Amniotic epithelial cell (primary cell): ENCODE measurements around the gene SPATA9.
"Not testable (repeated sequence)": the region's sequence is repeated elsewhere in the genome, so short reads cannot be mapped to it uniquely, and the experiment has no call there.

Experiments used
- DNase-seq: peaks from one replicate; pipeline ENCODE4 v3.0.0-alpha.2; 2010; ENCODE audit warnings: low read depth

Gene SPATA9

DNA sequence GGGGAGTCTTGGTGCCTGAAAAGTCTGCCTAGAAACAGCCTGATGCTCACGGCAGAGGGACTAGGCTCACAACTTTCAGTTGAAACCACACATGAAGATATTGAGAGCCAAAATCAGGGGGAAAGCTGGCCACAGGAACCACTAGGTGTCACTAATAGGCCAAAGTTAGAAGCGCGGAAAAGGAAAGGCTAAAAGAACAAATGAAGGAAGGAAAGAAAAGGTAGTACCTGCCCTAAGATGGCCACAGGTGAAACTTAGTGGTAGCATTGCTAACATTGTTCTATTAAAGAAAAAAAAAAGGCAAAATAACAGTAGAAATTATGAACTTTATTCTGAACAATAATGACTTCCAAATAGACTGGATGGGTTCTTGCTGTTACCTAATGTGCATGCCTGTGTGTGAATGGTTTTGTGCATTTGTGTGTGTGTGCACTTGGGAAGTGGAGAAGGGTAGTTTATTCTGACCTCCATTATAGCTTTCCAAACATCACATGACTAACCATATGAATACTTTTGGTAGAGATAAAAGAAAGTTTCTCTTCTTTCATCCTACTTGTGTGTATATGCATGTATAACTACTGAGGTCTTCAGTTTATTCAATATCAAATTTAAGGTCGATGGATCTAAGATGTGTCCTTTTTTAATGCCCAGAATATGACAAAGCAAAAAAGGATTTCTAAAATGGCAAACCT lies 38.3 kb downstream of the SPATA9 start:
- peak; percentile 64 for DNase-seq

DNA sequence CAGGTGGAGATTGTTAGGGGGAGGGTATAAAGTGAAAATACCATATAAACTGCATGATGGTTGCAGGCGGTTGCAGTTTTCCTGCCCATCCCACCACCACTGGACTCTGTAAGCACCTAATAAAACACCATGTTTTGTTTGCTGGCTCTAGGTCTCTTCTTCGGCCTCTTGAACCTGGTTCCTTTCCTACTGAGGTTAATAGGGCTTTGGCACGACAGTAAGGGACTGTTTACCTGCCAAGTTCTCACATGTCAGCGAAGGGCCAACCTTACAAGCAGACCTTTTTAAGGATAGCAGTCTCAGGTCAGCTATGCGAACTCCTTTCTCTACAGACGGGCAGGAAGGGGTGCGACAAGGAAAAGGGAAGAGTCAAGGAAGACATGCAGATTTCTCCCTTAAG lies 39.6 kb downstream of the SPATA9 start:
- DNase-seq: no peak

DNA sequence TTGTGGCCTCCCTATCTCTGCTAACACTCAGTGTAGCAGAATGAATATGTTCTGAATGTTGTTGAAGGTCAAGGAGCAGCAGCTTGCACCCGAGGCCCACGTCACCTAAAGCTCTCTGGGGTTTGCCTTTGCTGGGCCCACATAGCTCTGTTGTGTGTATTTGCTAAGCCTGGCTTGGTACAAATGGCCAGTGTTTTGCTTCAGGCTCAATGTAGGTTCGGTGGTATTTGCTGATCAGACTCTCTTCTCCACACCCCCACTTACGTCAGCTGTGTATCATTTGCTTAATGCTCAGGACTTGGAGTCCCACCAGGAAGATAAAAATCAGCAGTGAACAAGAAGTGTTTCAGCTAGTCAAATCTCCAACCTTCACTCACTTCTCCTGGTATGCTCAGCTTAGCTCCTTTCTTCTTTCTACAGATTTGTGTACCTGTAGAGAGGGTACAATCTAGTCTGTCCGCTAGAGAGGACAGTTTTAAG lies 41.0 kb downstream of the SPATA9 start:
- peak; percentile 99 for DNase-seq

DNA sequence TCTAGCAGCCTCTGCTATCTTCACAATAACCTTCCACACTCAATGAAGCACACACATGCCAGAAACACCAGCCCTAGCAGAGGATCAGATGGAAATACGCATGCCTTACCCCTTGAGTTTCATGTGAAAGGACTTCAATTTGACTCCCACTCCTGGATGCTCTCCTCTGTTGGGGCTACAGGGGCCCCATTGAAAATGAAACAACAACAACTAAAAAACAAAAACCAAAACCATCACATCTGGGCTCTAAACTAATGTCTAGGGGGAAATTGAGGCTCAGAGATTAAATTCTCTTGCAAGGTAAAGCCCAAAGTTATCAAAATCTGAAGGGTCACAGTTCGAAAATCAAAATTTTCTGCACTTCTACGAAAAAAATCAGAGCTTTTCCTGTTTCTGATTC lies 44.2 kb downstream of the SPATA9 start:
- DNase-seq: no peak

DNA sequence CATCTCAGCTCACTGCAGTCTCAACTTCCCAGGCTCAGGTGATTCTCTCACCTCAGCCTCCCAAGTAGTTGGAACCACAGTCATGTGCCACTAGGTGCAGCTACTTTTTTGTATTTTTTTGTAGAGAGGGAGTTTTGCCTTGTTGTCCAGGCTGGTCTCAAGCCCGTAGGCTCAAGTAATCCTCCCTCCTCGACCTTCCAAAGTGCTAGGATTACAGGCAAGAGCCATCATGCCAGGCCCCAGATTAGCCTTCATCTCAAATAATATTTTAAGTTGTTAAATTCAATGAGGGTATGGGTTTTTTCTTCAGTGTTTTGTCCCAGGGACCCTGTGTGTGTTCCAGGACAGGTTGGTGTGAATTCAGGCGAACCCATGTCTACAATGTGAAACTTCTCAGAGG lies 48.7 kb downstream of the SPATA9 start:
- DNase-seq: no peak

DNA sequence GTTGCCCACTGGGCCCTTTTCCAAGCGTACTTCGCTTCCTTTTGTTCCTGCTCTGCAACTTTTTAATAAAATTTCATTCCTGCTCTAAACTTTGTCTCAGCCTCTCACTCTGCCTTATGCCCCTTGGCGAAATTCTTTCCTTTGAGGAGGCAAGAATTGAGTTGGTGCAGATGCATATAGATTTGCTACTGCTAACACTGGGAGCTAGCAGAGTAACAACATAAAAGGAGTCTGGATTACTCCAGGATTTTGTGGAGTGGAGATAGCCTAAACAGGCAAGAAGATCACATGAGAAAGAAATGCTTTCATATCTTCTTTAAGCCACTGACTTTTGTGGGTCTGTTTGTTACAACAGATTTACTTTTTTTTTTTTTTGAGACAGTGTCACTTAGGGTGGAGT lies 49.1 kb downstream of the SPATA9 start:
- DNase-seq: no peak

DNA sequence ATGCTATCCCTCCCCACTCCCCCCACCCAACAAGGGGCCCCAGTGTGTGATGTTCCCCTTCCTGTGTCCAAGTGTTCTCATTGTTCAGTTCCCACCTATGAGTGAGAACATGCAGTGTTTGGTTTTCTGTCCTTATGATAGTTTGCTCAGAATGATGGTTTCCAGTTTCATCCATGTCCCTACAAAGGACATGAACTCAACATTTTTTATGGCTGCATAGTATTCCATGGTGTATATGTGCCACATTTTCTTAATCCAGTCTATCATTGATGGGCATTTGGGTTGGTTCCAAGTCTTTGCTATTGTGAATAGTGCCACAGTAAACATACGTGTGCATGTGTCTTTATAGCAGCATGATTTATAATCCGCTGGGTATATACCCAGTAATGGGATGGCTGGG lies 49.8 kb downstream of the SPATA9 start:
- DNase-seq: not testable (repeated sequence)

DNA sequence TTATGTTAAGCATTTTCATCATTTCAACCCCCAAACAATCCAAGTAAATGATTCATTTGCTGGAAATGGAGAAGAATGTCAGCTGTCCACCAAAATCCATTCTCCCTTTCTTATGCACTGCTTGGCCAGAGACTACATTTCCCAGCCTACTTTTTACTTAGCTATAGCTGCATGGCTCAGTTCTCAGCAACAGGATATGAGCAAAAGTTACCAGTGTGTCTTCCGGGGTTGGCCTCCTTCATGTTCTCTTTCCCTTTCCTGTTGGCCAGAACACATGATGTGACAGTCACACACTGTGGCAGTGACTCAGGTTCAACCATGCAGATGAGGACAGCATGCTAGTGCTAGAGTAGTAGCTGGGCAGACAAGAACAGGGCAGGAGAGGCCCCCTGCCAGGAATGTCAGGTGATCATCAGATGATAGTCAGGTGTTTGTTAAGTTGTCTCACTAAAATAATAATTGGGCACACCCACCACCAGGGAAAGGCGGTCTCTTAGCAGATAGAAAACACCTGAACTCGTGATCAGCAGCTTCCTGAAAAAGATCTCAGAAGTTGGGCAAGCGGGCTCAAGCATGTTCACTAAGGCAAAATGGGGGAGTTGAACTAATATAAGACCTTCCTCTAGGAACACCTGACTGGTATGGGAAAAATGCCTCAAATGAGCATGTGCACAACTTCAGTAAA lies 50.7 kb downstream of the SPATA9 start:
- peak; percentile 41 for DNase-seq

DNA sequence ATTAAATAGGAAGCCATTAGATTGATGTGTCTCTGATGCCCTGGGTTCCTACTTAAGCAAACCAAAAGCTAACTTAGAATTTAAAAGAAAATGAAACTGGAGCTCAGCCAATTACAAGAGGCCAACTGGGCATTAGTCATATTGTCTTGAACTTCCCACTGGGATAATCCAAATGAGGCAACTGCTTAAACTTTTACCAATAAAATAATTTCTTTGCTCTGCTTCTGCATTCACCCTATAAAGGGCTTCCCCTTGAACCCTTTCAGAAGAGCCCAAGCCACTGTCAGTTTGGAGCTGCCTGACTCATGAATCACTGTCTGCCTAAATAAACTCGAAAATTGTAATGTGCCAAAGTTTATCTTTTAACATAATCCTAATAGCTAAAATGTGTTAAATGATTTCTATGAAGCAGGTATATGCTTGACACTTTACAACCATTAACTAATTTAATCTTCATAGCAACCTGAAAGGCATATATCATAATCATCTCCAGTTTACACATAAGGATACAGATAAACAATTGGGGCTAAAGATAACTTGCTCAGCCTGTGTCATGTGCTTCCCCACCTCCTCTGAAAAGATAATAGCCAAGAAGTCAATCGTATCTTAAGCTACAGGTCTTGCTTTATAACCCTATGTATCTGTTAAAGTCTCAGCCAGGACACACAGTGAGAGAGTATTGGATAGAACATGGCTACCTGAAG lies 51.4 kb downstream of the SPATA9 start:
- peak; percentile 83 for DNase-seq

DNA sequence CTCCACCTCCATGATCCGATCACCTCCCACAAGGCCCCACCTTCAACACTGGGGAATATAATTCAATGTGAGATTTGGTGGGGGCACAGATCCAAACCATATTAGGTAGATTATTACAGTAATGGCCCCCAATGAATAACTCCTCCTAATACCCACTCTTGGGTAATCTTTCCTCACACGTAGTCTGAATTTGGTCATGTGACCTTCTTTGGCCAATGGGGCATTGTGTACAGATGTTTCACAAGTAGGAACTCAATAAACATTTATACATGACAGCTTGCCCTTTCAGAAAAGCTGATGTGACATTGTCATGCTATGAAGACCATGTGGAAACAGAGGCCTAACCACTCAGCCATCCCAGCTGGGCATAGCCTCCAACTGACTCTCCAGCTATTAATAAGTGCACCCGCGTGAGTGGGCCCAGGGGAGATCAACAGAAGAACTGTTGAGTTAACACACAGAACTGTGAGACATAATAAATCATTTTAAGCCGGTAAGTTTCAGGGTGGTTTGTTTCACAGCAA lies 52.3 kb downstream of the SPATA9 start:
- no peak for DNase-seq

DNA sequence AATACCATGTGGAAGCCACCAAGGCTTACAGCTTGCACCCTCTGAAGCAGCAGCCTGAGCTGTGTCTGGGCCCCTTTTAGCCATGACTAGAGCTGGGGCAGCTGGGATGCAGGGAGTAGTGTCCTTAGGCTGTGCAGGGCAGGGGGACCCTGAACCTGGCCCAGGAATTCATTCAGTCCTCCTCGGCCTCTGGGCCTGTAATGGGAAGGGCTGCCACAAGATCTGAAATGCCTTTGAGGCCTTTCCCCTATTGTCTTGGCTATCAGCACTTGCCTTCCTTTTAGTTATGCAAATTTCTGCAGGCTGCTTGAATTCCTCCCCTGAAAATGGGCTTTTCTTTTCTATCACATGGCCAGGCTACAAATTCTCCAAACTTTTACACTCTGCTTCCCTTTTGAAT lies 53.9 kb downstream of the SPATA9 start:
- DNase-seq: no peak

DNA sequence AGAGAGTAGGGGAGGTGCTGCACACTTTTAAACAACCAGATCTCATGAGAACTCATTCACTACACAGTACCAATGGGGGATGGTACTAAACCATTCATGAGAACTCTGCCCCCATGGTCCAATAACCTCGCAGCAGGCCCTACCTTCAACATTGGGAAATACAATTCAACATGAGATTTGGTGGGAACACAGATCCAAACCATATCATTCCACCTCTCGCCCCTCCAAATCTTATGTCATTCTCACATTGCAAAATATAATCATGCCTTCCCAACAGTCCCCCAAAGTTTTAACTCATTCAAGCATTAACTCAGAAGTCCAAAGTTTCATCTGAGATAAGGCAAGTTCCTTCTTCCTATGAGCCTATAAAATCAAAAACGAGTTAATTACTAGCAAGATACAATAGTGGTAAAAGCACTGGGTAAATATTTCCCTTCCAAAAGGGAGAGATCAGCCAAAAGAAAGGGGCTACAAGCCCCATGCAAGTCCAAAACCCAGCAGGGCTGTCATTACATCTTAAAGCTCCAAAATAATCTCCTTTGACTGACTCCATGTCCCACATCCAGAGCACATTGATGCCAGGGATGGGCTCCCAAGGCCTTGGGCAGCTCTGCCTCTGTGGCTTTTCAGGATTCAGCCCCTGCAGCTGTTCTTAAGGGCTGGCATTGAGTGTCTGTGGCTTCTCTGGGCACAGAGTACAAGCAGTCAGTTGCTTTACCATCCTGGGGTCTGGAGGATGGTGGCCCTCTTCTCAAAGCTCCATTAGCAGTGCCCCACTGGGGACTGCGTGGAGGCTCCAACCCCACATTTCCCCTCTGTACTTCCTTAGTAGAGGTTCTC lies 54.6 kb downstream of the SPATA9 start:
- DNase-seq: no peak

DNA sequence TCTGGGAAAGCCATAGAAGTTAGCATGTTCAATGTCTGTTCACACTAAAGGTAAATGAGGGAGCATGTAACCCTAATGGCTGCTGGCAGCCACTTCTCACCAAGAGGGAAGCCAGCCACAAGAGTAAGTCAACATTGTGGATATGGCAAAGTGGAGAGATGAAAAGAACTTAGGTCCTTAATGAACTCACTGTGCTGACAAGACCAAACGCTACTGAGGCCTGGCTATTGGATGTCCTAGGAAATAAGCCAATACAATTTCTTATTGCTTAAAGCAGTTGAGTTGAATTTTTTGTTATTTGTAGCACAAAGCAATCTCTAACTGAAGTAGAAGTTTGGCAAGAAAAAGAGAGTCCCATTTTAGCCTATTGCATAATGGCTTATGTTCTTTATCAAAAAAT lies 56.1 kb downstream of the SPATA9 start:
- DNase-seq: no peak

DNA sequence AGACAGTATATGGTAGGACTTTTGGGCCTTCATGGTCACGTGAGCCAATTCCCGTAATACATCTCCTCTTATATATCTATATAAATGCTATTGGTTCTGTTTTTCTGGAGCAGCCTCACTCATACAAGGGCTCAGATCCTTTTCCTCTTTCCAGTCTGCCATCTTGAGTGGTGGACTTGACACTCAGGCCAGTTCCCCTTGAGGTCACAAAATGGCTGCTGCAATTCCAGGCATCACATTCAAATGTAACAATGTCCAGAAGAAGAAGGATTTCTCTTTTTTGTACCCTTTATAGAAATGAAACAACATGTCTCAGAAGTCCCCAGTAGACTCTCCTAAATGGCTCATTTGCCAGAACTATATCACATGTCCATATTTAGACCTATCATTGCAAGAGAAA lies 58.4 kb downstream of the SPATA9 start:
- DNase-seq: no peak

DNA sequence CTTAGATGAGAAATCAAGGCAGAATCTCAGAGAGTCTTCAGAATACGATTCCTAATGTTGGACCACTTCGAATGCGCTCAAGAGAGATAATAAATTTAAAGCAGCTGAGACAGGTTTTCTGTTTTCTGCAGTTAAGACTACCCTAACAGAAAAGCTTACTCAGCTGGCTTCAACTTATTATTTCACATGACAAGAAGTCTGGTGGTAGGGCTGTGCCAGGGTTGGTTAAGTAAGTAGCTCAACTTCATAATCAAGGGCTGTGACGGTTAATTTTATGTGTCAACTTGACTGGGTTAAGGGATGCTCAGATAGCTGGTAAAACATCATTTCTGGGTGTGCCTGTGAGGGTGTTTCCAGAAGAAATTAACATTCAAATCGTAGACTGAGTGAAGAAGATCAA lies 59.1 kb downstream of the SPATA9 start:
- DNase-seq: no peak

DNA sequence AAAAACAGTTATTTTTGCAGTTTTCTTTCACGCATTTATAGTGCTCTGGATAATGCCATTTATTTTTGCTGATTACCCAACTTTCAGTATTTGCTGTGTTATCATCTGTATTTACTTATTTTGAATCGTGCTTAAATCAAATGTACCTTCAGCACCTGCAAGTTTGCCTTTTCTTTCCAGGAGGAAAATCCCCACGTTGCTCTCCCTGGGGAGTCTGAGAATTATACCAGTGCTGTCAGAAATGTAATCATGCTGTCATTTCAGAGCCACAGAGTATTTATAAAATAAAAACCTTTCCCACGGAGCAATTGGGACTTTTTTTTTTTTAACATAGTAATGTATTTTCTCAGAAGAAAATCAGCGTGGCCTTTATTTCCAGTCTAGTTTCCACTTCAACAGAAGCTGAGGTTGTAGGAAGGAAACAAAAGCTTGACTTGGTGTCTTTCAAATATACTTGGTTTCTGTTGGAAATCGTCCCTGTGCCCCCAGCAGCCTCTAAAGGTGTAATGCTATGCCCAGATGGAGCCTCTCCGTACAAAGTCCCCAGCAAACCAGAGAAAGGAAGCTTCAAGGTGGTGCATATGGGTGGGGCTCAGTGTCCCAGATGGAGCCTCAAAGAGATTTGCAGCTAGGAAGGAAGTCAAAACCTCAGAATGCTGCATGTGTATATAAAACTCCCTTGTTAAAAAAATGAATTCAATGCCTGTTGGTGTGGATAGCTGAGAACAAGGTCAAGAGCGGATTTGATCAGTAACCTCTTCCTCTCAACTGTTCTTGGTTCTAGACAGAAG lies 60.8 kb downstream of the SPATA9 start:
- DNase-seq: no peak

DNA sequence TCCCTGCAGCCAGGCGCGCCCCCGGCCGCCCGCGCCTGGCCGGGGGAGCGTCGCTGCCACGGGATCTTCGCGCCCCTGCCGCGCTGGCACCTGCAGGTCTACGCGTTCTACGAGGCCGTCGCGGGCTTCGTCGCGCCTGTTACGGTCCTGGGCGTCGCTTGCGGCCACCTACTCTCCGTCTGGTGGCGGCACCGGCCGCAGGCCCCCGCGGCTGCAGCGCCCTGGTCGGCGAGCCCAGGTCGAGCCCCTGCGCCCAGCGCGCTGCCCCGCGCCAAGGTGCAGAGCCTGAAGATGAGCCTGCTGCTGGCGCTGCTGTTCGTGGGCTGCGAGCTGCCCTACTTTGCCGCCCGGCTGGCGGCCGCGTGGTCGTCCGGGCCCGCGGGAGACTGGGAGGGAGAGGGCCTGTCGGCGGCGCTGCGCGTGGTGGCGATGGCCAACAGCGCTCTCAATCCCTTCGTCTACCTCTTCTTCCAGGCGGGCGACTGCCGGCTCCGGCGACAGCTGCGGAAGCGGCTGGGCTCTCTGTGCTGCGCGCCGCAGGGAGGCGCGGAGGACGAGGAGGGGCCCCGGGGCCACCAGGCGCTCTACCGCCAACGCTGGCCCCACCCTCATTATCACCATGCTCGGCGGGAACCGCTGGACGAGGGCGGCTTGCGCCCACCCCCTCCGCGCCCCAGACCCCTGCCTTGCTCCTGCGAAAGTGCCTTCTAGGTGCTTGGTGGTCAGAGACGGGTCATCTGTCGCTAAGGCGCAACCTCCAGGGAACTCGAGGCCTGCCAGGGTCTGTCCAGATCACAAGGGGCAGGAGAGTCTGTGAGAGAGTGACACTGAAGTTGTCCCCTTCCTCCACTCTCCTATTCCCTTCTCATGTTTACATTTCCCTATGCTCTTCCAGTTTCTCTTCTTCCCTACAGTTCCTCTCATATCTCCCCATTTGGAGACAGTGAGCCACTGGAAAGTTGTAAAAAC lies 61.6 kb downstream of the SPATA9 start:
- DNase-seq: peak; percentile 46

DNA sequence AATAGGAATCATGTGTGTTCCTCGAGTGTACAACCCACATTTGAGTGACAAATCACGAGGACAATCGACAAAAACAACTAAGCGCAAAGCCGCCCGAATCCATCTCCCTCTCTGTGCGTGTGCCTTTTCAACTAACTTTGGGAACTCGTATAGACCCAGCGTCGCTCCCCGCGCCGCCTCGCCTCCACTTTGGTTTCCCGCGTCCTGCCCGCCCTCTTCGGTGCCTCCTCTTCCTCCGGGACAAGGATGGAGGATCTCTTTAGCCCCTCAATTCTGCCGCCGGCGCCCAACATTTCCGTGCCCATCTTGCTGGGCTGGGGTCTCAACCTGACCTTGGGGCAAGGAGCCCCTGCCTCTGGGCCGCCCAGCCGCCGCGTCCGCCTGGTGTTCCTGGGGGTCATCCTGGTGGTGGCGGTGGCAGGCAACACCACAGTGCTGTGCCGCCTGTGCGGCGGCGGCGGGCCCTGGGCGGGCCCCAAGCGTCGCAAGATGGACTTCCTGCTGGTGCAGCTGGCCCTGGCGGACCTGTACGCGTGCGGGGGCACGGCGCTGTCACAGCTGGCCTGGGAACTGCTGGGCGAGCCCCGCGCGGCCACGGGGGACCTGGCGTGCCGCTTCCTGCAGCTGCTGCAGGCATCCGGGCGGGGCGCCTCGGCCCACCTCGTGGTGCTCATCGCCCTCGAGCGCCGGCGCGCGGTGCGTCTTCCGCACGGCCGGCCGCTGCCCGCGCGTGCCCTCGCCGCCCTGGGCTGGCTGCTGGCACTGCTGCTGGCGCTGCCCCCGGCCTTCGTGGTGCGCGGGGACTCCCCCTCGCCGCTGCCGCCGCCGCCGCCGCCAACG lies 62.5 kb downstream of the SPATA9 start, which contains the start of gene GPR150:
TSS of gene GPR150 (plus strand) at position 58 of the 840 bp plus-strand sequence. CDS start at position 247, 189 bp downstream.
- DNase-seq: peak; percentile 39

DNA sequence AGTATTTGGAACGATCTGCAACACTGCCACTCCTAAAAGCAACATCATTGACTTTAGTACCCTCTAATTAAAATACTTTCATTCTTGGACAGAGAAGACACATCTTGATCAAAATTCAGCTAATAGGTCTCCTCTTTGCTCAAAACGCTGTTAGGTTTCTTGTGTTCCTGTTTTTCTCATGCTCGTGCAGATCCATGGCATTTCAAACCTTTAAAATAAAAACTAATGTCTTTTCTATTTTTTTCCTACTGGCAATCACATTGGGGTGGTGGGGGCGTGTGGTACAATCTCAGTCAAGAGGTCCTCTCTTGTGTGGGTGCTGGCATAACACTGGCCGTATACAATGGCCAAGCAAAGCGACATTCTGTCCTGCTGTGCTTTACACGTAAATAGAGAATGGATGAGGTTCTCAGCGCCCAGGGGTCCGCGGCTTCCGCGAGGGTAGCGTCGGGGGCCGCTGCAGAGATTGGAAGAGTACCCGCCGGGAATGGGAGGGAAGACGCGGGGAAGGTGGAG lies 63.2 kb downstream of the SPATA9 start:
- DNase-seq: no peak
